MM.1S (cell line): ENCODE results near the gene SYNPO2.

ENCODE experiments used
- DNase-seq: peaks from one replicate; pipeline ENCODE4 v3.0.0-alpha.2; 2015
- H2AFZ ChIP-seq: fragments of 300-600 bp; sonication (generic); 2 replicates; pipeline ENCODE4 v1.6.0; 2016; ENCODE audit warnings: antibody characterized with exemption, low read length
- H3F3A ChIP-seq: fragments of 300-600 bp; sonication (generic); 2 replicates; pipeline ENCODE4 v1.6.1; 2016; ENCODE audit warnings: mild to moderate bottlenecking, antibody characterized with exemption, low read length, moderate library complexity, mixed read lengths; ENCODE audit not compliant: insufficient read depth
- H3K27ac ChIP-seq: fragments of 300-600 bp; sonication (generic); 2 replicates; pipeline ENCODE4 v1.5.1; 2016; ENCODE audit warnings: mild to moderate bottlenecking, low read length
- H3K27me3 ChIP-seq: fragments of 300-600 bp; sonication (generic); replicated peaks from 2 replicates; pipeline ENCODE4 v1.6.0; 2016; ENCODE audit warnings: low read length; ENCODE audit not compliant: insufficient read depth
- H3K36me3 ChIP-seq: fragments of 300-600 bp; sonication (generic); replicated peaks from 2 replicates; pipeline ENCODE4 v1.6.1; 2016; ENCODE audit warnings: mild to moderate bottlenecking, low read length, mixed read lengths; ENCODE audit not compliant: insufficient read depth
- H3K4me1 ChIP-seq: fragments of 300-600 bp; sonication (generic); 2 replicates; pipeline ENCODE4 v1.6.1; 2016; ENCODE audit warnings: low read length, mixed read lengths
- H3K4me2 ChIP-seq: fragments of 300-600 bp; sonication (generic); 2 replicates; pipeline ENCODE4 v1.6.0; 2016; ENCODE audit warnings: low read depth, low read length
- H3K4me3 ChIP-seq: fragments of 300-600 bp; sonication (generic); 2 replicates; pipeline ENCODE4 v1.5.1; 2016; ENCODE audit warnings: low read length, mixed read lengths
- H3K79me2 ChIP-seq: fragments of 300-600 bp; sonication (generic); 2 replicates; pipeline ENCODE4 v1.6.1; 2016; ENCODE audit warnings: mixed run types, low read length, mixed read lengths
- H3K9ac ChIP-seq: fragments of 300-600 bp; sonication (generic); 2 replicates; pipeline ENCODE4 v1.6.1; 2016; ENCODE audit warnings: low read length, mixed read lengths
- H3K9me2 ChIP-seq: fragments of 300-600 bp; sonication (generic); replicated peaks from 2 replicates; pipeline ENCODE4 v1.6.1; 2016; ENCODE audit warnings: mild to moderate bottlenecking, low read length, mixed read lengths; ENCODE audit not compliant: insufficient read depth
- H3K9me3 ChIP-seq: fragments of 300-600 bp; sonication (generic); replicated peaks from 2 replicates; pipeline ENCODE4 v1.6.1; 2016; ENCODE audit warnings: mild to moderate bottlenecking, low read length, mixed read lengths; ENCODE audit not compliant: insufficient read depth
- H4K20me1 ChIP-seq: fragments of 300-600 bp; sonication (generic); 2 replicates; pipeline ENCODE4 v1.6.1; 2016; ENCODE audit warnings: mild to moderate bottlenecking, low read length, moderate library complexity, mixed read lengths; ENCODE audit not compliant: insufficient read depth
- CTCF ChIP-seq: fragments of 300-600 bp; sonication (generic); IDR thresholded peaks from 2 replicates; pipeline ENCODE4 v1.5.1; 2016; ENCODE audit warnings: antibody characterized with exemption, low read length, mixed read lengths
- EZH2 ChIP-seq: fragments of 300-600 bp; sonication (generic); optimal IDR thresholded peaks from 2 replicates; pipeline ENCODE3; 2017; ENCODE audit warnings: low read depth, mild to moderate bottlenecking, antibody characterized with exemption, low read length, mixed read lengths
- EZH2phosphoT487 ChIP-seq: fragments of 300-600 bp; sonication (generic); IDR thresholded peaks from 2 replicates; pipeline ENCODE4 v1.6.1; 2018; ENCODE audit warnings: antibody characterized with exemption, low read length

The SYNPO2 gene

GRCh38 chr4:118995693-118996391, 107.2 kb downstream of the SYNPO2 start:
- H3K4me2 ChIP-seq: no peak overlapping the region
- H3K36me3 ChIP-seq: no peaks in the 10 kb centered on the region
- H3K4me1 ChIP-seq: no peaks in the 10 kb centered on the region
- H3K27ac ChIP-seq: no peak overlapping the region
- no peak overlapping the region for H2AFZ ChIP-seq
- no peak for DNase-seq
- no peak overlapping the region for H3K9ac ChIP-seq
- no peaks in the 10 kb centered on the region for H3K79me2 ChIP-seq
- no peaks in the 10 kb centered on the region for H3F3A ChIP-seq
- H3K9me3 ChIP-seq: no peaks in the 10 kb centered on the region
- no peaks in the 10 kb centered on the region for H3K9me2 ChIP-seq
- no peak overlapping the region for H3K4me3 ChIP-seq
- H3K27me3 ChIP-seq: no peaks in the 10 kb centered on the region
- H4K20me1 ChIP-seq: no peaks in the 10 kb centered on the region
- TF ChIP-seq EZH2phosphoT487 (no peak), EZH2 (no peak), CTCF (no peak)

GRCh38 chr4:118997601-118998000, 108.9 kb downstream of the SYNPO2 start:
- no peaks in the 10 kb centered on the region for H3K9me3 ChIP-seq
- H3K27ac ChIP-seq: no peak overlapping the region
- H3K36me3 ChIP-seq: no peaks in the 10 kb centered on the region
- H3K9me2 ChIP-seq: no peaks in the 10 kb centered on the region
- no peaks in the 10 kb centered on the region for H3K79me2 ChIP-seq
- H3K4me1 ChIP-seq: no peaks in the 10 kb centered on the region
- no peak overlapping the region for H3K4me3 ChIP-seq
- no peak overlapping the region for H3K4me2 ChIP-seq
- DNase-seq: no peak
- H3K9ac ChIP-seq: no peak overlapping the region
- no peaks in the 10 kb centered on the region for H4K20me1 ChIP-seq
- TF ChIP-seq EZH2: no peak
- H3K27me3 ChIP-seq: no peaks in the 10 kb centered on the region
- H2AFZ ChIP-seq: no peak overlapping the region
- no peaks in the 10 kb centered on the region for H3F3A ChIP-seq

DNA sequence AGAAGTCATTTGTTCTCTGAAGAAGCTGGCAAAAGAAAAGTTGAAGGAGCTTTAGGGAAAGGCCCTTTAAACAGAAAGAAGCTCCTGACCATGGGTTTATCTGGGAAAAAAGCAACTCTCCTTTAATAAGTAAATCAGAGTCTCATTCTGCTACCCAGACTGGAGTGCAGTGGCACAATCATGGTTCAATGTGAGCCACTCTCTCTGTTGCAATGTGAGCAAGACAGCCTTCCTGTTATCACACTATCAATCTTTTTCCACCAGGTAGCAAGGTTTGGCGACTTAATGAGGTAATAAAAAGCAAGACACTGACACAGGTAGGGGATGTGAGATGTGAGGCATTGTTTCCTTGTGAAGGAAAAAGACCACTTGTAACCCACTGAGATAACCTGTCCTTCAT, 111.3 kb downstream of the SYNPO2 start:
- Histone ChIP-seq H3K36me3 (no peaks in the 10 kb centered on the region), H3K27me3 (no peaks in the 10 kb centered on the region), H2AFZ (no peak overlapping the region), H3F3A (no peaks in the 10 kb centered on the region), H3K4me2 (no peak overlapping the region), H3K4me1 (no peaks in the 10 kb centered on the region), H3K4me3 (no peak overlapping the region), H3K27ac (no peak overlapping the region), H3K9me3 (no peaks in the 10 kb centered on the region), H3K79me2 (no peaks in the 10 kb centered on the region), H4K20me1 (no peaks in the 10 kb centered on the region), H3K9me2 (no peaks in the 10 kb centered on the region), H3K9ac (no peak overlapping the region)
- TF ChIP-seq EZH2 (no peak), CTCF (no peak), EZH2phosphoT487 (no peak)
- no peak for DNase-seq

GRCh38 chr4:119000400-119000799, 111.7 kb downstream of the SYNPO2 start:
- TF ChIP-seq EZH2phosphoT487: no peak
- TF ChIP-seq CTCF: no peak
- no peak for TF ChIP-seq EZH2
- H2AFZ ChIP-seq: no peak overlapping the region

More at GRCh38 chr4:119000400-119000799, 111.7 kb downstream of the SYNPO2 start:
- Histone ChIP-seq H3K36me3 (no peaks in the 10 kb centered on the region), H3K79me2 (no peaks in the 10 kb centered on the region), H4K20me1 (no peaks in the 10 kb centered on the region), H3K9me3 (no peaks in the 10 kb centered on the region), H3F3A (no peaks in the 10 kb centered on the region), H3K9me2 (no peaks in the 10 kb centered on the region), H3K27ac (no peak overlapping the region), H3K9ac (no peak overlapping the region), H3K4me3 (no peak overlapping the region), H3K4me1 (no peaks in the 10 kb centered on the region), H3K27me3 (no peaks in the 10 kb centered on the region), H3K4me2 (no peak overlapping the region)
- no peak for DNase-seq
